NCI-H2227 (cell line): ENCODE results near the gene TMEM35A.
"Not testable (repeated sequence)": the region's sequence is repeated elsewhere in the genome, so short reads cannot be mapped to it uniquely, and the experiment has no call there.

Experiments
- DNase-seq: peaks from one replicate; lab custom pipeline; 2025; ENCODE audit not compliant: unreplicated experiment; lab: John Stamatoyannopoulos, UW

TMEM35A gene, protein sequence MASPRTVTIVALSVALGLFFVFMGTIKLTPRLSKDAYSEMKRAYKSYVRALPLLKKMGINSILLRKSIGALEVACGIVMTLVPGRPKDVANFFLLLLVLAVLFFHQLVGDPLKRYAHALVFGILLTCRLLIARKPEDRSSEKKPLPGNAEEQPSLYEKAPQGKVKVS

GRCh38 chrX:101078716-101079598 is at the start of gene TMEM35A:
TMEM35A (plus strand) TSS chrX:101078879; CDS start chrX:101079003, 124 bp downstream.
- DNase-seq, result peak; percentile 52

GRCh38 chrX:101029665-101030064 is 49.0 kb upstream of the TMEM35A start:
- DNase-seq, result no peak

- no peak for DNase-seq
Measured at GRCh38 chrX:101037231-101037630, 41.4 kb upstream of the TMEM35A start.

DNA sequence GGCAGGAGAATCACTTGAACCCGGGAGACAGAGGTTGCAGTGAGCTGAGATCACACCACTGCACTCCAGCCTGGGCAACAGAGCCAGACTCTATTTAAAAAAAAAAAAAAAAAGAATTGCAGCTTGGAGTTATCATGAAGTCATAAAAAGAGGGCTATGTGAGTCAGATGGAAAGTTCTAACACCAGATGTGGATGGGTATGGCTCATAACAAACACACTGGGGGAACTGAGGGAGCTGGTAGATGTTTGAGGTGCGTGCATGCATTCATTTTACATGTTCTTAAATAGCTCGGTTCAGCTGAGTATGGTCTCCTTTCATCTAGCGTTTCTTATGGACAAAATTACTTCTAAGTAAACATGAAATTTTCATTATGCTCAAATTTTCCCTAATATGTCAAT is 38.5 kb upstream of the TMEM35A start:
- DNase-seq, result no peak

GRCh38 chrX:101051153-101051548 is 27.5 kb upstream of the TMEM35A start:
- no peak for DNase-seq

DNA sequence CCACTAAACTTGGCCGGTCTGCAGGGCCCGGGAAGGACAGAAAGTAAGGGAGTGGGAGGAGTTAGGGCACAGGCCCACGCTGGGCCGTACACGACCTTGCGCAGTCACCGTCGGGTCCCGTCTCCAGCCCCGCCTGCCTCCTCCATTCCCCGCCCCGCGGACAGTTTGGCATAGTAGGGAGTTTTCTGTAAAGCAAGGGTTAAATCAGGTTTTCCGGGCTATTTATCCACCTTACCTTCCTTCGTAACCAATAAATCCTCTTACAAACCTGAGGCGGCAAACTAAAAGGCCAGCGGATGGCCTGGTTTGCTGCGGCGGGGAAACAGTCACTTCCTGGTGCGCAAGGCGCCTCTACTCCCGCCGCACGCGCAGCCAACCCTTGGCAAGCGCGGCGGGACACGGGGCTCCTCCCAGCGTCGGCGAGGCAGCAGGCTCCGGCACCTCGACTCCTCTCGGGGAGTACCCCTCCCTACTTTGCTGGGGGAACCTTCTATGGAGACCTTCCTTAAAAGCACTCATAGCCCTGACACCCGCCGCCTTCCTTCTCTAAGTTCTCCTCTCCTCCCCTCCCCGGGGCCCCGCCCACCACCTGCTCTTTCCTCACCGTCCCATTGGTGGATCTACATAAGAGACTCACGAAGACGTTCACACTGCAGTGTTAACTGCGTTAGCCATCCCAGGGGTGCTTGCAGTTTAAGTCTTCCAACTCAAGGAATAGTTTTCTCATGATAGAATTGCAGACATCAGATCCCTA is 27.0 kb upstream of the TMEM35A start, which contains the start of gene TRMT2B:
TRMT2B (minus strand) TSS at position 563 of the 754 bp plus-strand sequence. CDS start 9,822 bp downstream, outside the sequence.
- DNase-seq, result peak; percentile 90

DNA sequence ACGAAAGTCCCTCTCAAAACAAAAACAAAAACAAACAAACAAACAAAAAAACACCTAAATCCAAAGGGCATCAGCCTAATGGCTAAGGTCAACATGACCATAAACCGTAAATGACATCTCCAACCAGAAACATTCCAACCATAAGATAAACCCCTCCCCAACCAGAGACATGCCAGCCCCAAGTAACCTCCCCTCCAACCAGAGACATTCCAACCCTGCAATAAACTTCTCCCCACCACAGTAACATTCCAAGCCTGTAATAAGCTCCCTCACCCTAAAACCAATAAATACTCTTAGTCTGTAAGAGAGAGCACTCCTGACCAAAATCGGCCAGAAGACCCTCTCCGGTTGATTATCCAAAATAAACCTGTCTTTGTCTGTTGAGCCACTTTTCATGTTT is 22.1 kb upstream of the TMEM35A start:
- DNase-seq, result not testable (repeated sequence)

DNA sequence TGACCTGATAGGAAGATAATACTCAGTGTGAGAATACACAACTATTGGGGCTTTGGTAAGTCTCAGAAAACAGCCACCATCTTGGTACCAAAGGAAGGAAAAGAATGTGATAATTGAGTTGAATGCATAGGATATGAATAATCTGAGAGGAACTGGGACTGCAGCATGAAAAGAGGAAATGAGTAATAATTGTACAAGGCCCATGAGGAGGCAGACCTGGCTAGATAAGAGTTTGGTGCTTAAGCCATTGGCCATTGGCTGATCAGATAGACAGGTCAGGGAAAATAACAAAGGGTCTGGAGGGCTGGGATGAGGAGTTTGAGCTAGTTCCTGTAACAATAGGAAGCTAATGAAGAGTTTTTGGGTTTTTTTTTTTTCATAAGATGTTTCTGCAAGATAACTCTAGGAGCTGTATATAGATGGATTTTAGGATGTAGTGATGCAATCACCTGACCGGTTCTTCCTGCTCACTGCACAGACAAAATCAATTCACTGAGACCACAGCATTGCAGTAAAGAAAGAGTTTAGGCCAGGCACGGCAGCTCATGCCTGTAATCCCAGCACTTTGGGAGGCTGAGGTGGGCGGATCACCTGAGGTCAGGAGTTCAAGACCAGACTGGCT is 21.5 kb upstream of the TMEM35A start:
- no peak for DNase-seq

DNA sequence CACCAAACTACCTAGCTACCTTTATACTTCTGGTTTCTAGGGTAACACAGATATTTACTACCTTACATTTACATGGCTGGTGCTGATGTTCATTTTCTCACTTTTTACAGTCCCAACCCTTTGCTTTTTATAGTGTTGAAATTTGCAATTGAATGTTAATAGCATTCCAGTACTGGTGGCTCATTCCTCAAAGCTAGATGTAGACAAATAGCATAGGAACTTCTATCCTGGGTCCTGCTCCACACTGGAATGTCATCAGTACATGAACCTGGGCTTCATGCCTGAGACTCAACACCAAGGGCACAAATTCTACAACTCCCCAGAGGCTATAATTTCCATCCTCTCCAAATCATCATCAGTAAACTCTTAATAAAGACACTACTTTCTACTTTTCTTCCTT is 16.5 kb upstream of the TMEM35A start:
- DNase-seq, result no peak

GRCh38 chrX:101071582-101071981 is 7.1 kb upstream of the TMEM35A start:
- no peak for DNase-seq

DNA sequence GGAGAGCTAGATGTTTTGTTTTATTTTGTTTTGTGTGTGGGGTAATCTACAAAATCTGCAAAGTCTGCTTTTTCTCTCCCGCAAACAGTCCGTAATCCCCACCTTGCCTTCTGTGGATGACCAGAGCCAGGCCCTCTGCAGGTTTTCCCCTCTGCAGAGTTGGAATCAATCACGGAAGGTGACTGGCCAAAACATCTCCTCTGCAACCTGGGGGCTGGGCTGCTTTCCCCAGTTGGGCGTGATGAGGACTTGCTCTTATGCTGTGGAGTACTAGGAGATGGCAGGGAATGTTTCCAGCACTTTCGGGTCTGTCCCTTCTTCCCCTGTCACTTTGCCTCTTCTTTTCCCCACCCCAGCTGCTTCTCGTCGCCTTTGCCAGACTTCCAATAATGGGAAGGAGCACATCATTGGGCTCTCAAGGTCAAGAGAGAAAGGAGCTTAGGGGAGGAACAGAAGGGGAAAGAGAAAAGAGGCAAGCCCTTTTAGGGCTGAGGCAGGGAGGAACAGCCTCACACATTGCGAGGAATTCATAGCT is 1.1 kb downstream of the TMEM35A start:
- DNase-seq, result no peak

- no peak for DNase-seq
Measured at GRCh38 chrX:101080326-101081124, 1.8 kb downstream of the TMEM35A start.

GRCh38 chrX:101081231-101081630 is 2.6 kb downstream of the TMEM35A start:
- no peak for DNase-seq

- no peak for DNase-seq
Measured at GRCh38 chrX:101091817-101092216, 13.1 kb downstream of the TMEM35A start.

GRCh38 chrX:101097546-101098453 is 19.1 kb downstream of the TMEM35A start, which contains the start of gene CENPI:
CENPI (plus strand) TSS chrX:101098204; CDS start chrX:101101071, 2,867 bp downstream.
- peak; percentile 99 for DNase-seq

GRCh38 chrX:101108284-101108683 is 29.6 kb downstream of the TMEM35A start:
- DNase-seq, result no peak

DNA sequence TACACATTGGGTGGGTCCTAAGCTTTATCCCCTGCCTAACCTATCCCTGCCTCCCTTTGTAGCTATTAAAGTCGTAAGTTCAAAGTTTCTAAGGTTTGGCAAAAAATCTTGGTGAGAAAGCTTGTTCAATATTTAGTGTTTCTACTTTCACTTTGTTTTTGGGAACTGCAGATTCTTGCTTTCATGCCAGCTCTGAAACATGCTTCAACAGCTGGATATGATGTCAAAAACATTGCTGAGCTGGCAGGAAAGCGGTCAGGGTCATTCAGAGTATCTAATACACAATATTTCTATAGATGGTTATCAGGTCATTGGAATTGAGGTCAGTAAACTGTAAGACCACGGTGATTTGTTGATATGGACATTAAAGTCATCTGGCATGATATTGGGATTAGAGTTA is 39.0 kb downstream of the TMEM35A start:
- no peak for DNase-seq

DNA sequence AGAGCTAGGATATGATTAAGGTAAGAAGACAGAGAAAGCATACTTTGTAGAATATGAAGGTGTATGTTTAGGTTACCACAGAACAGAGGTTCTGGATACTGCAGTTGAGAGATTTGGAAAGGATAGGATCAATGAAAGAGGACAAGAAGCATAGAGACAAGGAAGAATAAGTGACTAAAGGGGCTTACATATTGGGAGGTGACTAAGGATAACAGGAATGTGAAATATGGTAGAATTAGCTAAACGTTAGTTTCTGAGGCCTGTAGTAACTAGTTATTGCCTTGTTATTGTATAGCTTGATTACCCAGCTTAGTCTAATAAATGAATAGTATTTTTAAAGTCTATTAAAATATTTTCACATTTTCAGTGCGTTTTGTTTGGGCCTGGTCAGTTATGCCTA is 57.6 kb downstream of the TMEM35A start:
- DNase-seq, result no peak
